DOHH2 (cell line): ENCODE data around the gene POU5F1.
A peak's percentile ranks its signal among the peaks of the same experiment; 100 is the strongest.

Source experiments
- H3F3A ChIP-seq: fragments of 200-600 bp; sonication (generic), shearing (Covaris generic); 2 replicates; pipeline ENCODE4 v1.6.0; 2016; ENCODE audit warnings: antibody characterized with exemption, mild to moderate bottlenecking; ENCODE audit not compliant: control insufficient read depth, insufficient read depth
- H3K27ac ChIP-seq: fragments of 200-600 bp; sonication (generic); 2 replicates; pipeline ENCODE4 v1.5.1; 2014; ENCODE audit warnings: low read depth, mild to moderate bottlenecking, low read length, moderate library complexity
- H3K27me3 ChIP-seq: fragments of 200-600 bp; sonication (generic); 2 replicates; pipeline ENCODE4 v1.6.1; 2014; ENCODE audit warnings: mild to moderate bottlenecking, low read length, mixed read lengths; ENCODE audit not compliant: control insufficient read depth
- H3K36me3 ChIP-seq: fragments of 200-600 bp; sonication (generic); 2 replicates; pipeline ENCODE4 v1.6.1; 2014; ENCODE audit warnings: mild to moderate bottlenecking, low read length, moderate library complexity, mixed read lengths; ENCODE audit not compliant: control insufficient read depth
- H3K4me1 ChIP-seq: fragments of 200-600 bp; sonication (generic); 2 replicates; pipeline ENCODE4 v1.6.1; 2014; ENCODE audit warnings: mild to moderate bottlenecking, low read length, mixed read lengths; ENCODE audit not compliant: control insufficient read depth
- H3K4me2 ChIP-seq: fragments of 200-600 bp; sonication (generic); 2 replicates; pipeline ENCODE4 v1.6.0; 2014; ENCODE audit warnings: mild to moderate bottlenecking, low read length, moderate library complexity
- H3K4me3 ChIP-seq: fragments of 200-600 bp; sonication (generic); 2 replicates; pipeline ENCODE4 v1.5.1; 2014; ENCODE audit warnings: mild to moderate bottlenecking, low read length, mixed read lengths
- H3K79me2 ChIP-seq: fragments of 200-600 bp; sonication (generic); 2 replicates; pipeline ENCODE4 v1.6.1; 2014; ENCODE audit warnings: mild to moderate bottlenecking, low read length, mixed read lengths; ENCODE audit not compliant: control insufficient read depth
- H3K9me2 ChIP-seq: fragments of 200-600 bp; sonication (generic); replicated peaks from 2 replicates; pipeline ENCODE4 v1.6.1; 2014; ENCODE audit warnings: mild to moderate bottlenecking, low read length, mixed read lengths; ENCODE audit not compliant: control insufficient read depth
- H3K9me3 ChIP-seq: fragments of 200-600 bp; sonication (generic); 2 replicates; pipeline ENCODE4 v1.6.1; 2014; ENCODE audit warnings: antibody characterized with exemption, low read length, mixed read lengths; ENCODE audit not compliant: control insufficient read depth, insufficient read depth
- H4K20me1 ChIP-seq: fragments of 200-600 bp; sonication (generic); 2 replicates; pipeline ENCODE4 v1.6.0; 2014; ENCODE audit warnings: low read depth, mild to moderate bottlenecking, antibody characterized with exemption, low read length, moderate library complexity; ENCODE audit not compliant: control insufficient read depth, insufficient read depth
- CTCF ChIP-seq: fragments of 200-600 bp; sonication (generic); IDR thresholded peaks from one replicate; pipeline ENCODE4 v1.5.1; 2014; ENCODE audit warnings: antibody characterized with exemption, mild to moderate bottlenecking, low read depth, low read length; ENCODE audit not compliant: poor library complexity, severe bottlenecking
- EZH2phosphoT487 ChIP-seq: fragments of 200-600 bp; sonication (generic); IDR thresholded peaks from 2 replicates; pipeline ENCODE4 v1.6.1; 2017; ENCODE audit warnings: borderline replicate concordance, mild to moderate bottlenecking, antibody characterized with exemption, low read length, moderate library complexity, mixed read lengths

The POU5F1 gene

GRCh38 chr6:31208506-31208905 is 38.0 kb upstream of the POU5F1 start:
- Histone ChIP-seq H3K27ac (no peak overlapping the region), H3K4me2 (no peak overlapping the region), H3K9me2 (no peaks in the 10 kb centered on the region), H3K36me3 (no peaks in the 10 kb centered on the region; the same call in 1 of the 2 replicates), H4K20me1 (no peaks in the 10 kb centered on the region), H3K9me3 (no peaks in the 10 kb centered on the region), H3K4me1 (peaks cover 21% of the 10 kb centered on the region), H3K4me3 (no peak overlapping the region), H3F3A (peaks cover 7% of the 10 kb centered on the region), H3K27me3 (no peaks in the 10 kb centered on the region), H3K79me2 (no peaks in the 10 kb centered on the region)
- no peak for TF ChIP-seq CTCF

- no peaks in the 10 kb centered on the region for H3K27me3 ChIP-seq
- H3K27ac ChIP-seq: no peak overlapping the region
- no peaks in the 10 kb centered on the region for H3K9me2 ChIP-seq
- H4K20me1 ChIP-seq: no peaks in the 10 kb centered on the region
- H3K9me3 ChIP-seq: no peaks in the 10 kb centered on the region
- peaks cover 23% of the 10 kb centered on the region for H3F3A ChIP-seq
- TF ChIP-seq CTCF (no peak), EZH2phosphoT487 (no peak)
- H3K4me3 ChIP-seq: no peak overlapping the region
- peaks cover 13% of the 10 kb centered on the region for H3K36me3 ChIP-seq
- no peak overlapping the region for H3K4me2 ChIP-seq
- peaks cover 14% of the 10 kb centered on the region for H3K79me2 ChIP-seq
- H3K4me1 ChIP-seq: peaks cover 48% of the 10 kb centered on the region
These were observed 35.2 kb upstream of the POU5F1 start for GRCh38 chr6:31205638-31206037.

- Histone ChIP-seq H3K4me3 (peak overlapping the region; percentile 66), H3K79me2 (peaks cover 23% of the 10 kb centered on the region), H3K9me2 (no peaks in the 10 kb centered on the region), H3F3A (peaks cover 23% of the 10 kb centered on the region), H3K36me3 (peaks cover 21% of the 10 kb centered on the region), H3K9me3 (no peaks in the 10 kb centered on the region), H3K27me3 (no peaks in the 10 kb centered on the region), H4K20me1 (no peaks in the 10 kb centered on the region), H3K27ac (peak overlapping the region; percentile 87), H3K4me2 (peak overlapping the region; percentile 76), H3K4me1 (peaks cover 57% of the 10 kb centered on the region)
- TF ChIP-seq CTCF (no peak), EZH2phosphoT487 (no peak)
These were observed 34.3 kb upstream of the POU5F1 start for GRCh38 chr6:31204751-31205145.
